ENCODE measurements around the gene GREB1. TPM values are rescaled to one million over a fixed set of nuclear protein-coding genes. Genes with fewer than 3 reads are reported as not detected.

Gene GREB1
- total RNA-seq, 1 experiment from 2014 or later = 16.5 TPM

GRCh38 chr2:11688222-11689069 is 154.6 kb downstream of the GREB1 start:
- H2BK5ac ChIP-seq (ENCODE audit: insufficient read length, low read length) = no peak overlapping the region
- H2BK15ac ChIP-seq (ENCODE audit: low read depth, low read length) = no peak overlapping the region
- no peak overlapping the region for H2BK12ac ChIP-seq (ENCODE audit: insufficient read length, low read depth, low read length)
- no peak overlapping the region for H3K9ac ChIP-seq (ENCODE audit: extremely low read depth, insufficient read length, low read length)
- H3T11ph ChIP-seq (ENCODE audit: low read length) = no peak overlapping the region
- no peaks in the 10 kb centered on the region for H3K9me3 ChIP-seq (ENCODE audit: control insufficient read depth, low read depth, low read length)
- H3K27me3 Mint-ChIP-seq (ENCODE audit: low read depth) = peaks cover 18% of the 10 kb centered on the region
- H3K27ac ChIP-seq (ENCODE audit: insufficient read length, low read depth, low read length) = no peak overlapping the region
- H3K36me3 Mint-ChIP-seq (ENCODE audit: insufficient read depth in 1 of 3, low read depth in 3 of 3) = no peaks in the 10 kb centered on the region; a peak in 1 of 7 replicates
- no peak overlapping the region for H3K4ac ChIP-seq (ENCODE audit: low read depth, low read length)
- peak; percentile 85 for DNase-seq
- H2BK120ac ChIP-seq (ENCODE audit: low read depth, low read length, poor library complexity, severe bottlenecking) = no peak overlapping the region
- H3K56ac ChIP-seq (ENCODE audit: insufficient read length, low read depth, low read length) = no peak overlapping the region
- H3K79me1 ChIP-seq (ENCODE audit: insufficient read depth, low read depth, low read length, poor library complexity, severe bottlenecking) = no peaks in the 10 kb centered on the region
- no peaks in the 10 kb centered on the region for H3K9me3 Mint-ChIP-seq
- no peak overlapping the region for H4K91ac ChIP-seq (ENCODE audit: insufficient read length, low read depth, low read length)
- H2AK5ac ChIP-seq (ENCODE audit: insufficient read length, low read length) = no peak overlapping the region
- no peak overlapping the region for H2BK20ac ChIP-seq (ENCODE audit: low read depth, low read length, poor library complexity, severe bottlenecking)
- H3K79me2 ChIP-seq (ENCODE audit: insufficient read depth, low read length) = no peaks in the 10 kb centered on the region
- H3K23ac ChIP-seq (ENCODE audit: insufficient read length, low read depth, low read length) = no peak overlapping the region
- peaks cover 15% of the 10 kb centered on the region in 2 experiments for H3K4me1 Mint-ChIP-seq
- H3K18ac ChIP-seq (ENCODE audit: insufficient read length, low read depth, low read length) = no peak overlapping the region
- peaks cover 2% of the 10 kb centered on the region; the same call in 1 of the 2 replicates for H3K4me1 ChIP-seq (ENCODE audit: insufficient read depth, low read length)
- H3K4me2 ChIP-seq (ENCODE audit: insufficient read depth, insufficient read length, low read length) = peak overlapping the region; percentile 16
- no peak overlapping the region for H4K8ac ChIP-seq (replicated peaks; ENCODE audit: insufficient read length, low read depth, low read length)
- peak; percentile 98 for TF ChIP-seq CTCF (conservative IDR thresholded peaks at IDR 0.05)
- no peak overlapping the region for H4K5ac ChIP-seq (ENCODE audit: insufficient read length, low read depth, low read length)
- no peak overlapping the region for H2AFZ ChIP-seq (ENCODE audit: low read length)
- H3K27ac Mint-ChIP-seq = peak overlapping the region in 2 of 3 experiments; percentile 36 to 42; a peak in 2 of 7 replicates
- no peak overlapping the region for H3K14ac ChIP-seq (ENCODE audit: insufficient read depth, low read length)
- H3K27me3 ChIP-seq (ENCODE audit: insufficient read depth, low read length) = no peaks in the 10 kb centered on the region
- H4K20me1 ChIP-seq (ENCODE audit: control insufficient read depth, insufficient read depth, insufficient read length) = no peaks in the 10 kb centered on the region
- no CpG with 5 or more reads among the region's 23 CpGs for WGBS (ENCODE audit: extremely low coverage, insufficient read length, low lambda C conversion rate)
- H3K23me2 ChIP-seq (ENCODE audit: insufficient read length, low read depth, low read length, poor library complexity, severe bottlenecking) = no peaks in the 10 kb centered on the region
- peak overlapping the region; percentile 51 to 70 for H3K4me3 Mint-ChIP-seq
